HL-60 (cell line): ENCODE results near the gene CIAO3.

Experiments used
- DNase-seq, 2 experiments: peaks; one replicate each; pipeline ENCODE4 v3.0.0-alpha.2; 2010 to 2020; ENCODE audit warnings: low read depth in 1 of 2, low spot score in 1 of 2
- H3K27ac ChIP-seq: fragments of 250-450 bp; sonication (Bioruptor Pico); replicated peaks from 2 replicates; pipeline ENCODE4 v1.5.1; 2020; ENCODE audit warnings: mild to moderate bottlenecking, moderate library complexity
- H3K27me3 ChIP-seq: fragments of 250-450 bp; sonication (Bioruptor Pico); 2 replicates; pipeline ENCODE4 v1.5.1; 2021; ENCODE audit warnings: mild to moderate bottlenecking, moderate library complexity; ENCODE audit not compliant: insufficient read depth, poor library complexity, severe bottlenecking
- H3K4me3 ChIP-seq: replicated peaks from 2 replicates; pipeline ENCODE4 v1.5.1; 2011; ENCODE audit warnings: mild to moderate bottlenecking, control low read depth, low read length; ENCODE audit not compliant: insufficient read depth
- GABPA ChIP-seq: IDR thresholded peaks from 2 replicates; pipeline ENCODE4 v1.6.1; 2012; ENCODE audit warnings: low read depth
- POLR2AphosphoS5 ChIP-seq: IDR thresholded peaks from 2 replicates; pipeline ENCODE4 v1.6.1; 2012; ENCODE audit warnings: low read depth
- SPI1 ChIP-seq: IDR thresholded peaks from 2 replicates; pipeline ENCODE4 v1.6.1; 2012; ENCODE audit warnings: low read depth, mild to moderate bottlenecking, borderline replicate concordance
- TF ChIP-seq, protein P1 (sequence below): IDR thresholded peaks from one replicate; pipeline ENCODE4 v1.5.1; 2011; ENCODE audit warnings: low read length, control low read depth, inconsistent platforms; ENCODE audit not compliant: insufficient read depth
- TF ChIP-seq, protein P2 (sequence below): IDR thresholded peaks from 2 replicates; pipeline ENCODE4 v1.6.1; 2012; ENCODE audit warnings: low read depth; ENCODE audit not compliant: insufficient replicate concordance

Gene CIAO3

DNA sequence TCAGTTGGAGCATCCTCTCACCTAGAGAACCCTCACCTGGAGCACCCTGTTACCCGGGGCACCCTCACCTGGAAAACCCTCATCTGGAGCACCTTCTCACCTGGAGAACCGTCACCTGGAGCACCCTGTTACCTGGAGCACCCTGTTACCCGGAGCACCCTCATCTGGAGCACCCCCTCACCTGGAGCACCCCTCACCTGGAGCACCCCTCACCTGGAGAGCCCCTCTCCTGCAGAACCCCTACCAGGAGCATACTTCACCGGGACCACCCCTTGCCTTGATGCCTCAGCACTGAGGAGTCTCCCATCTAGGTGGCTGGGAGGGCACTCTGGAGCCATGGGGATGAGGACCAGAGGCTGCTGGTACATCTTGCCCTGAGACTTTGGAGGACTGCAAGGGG is 31.8 kb downstream of the CIAO3 start:
- no peak overlapping the region for H3K4me3 ChIP-seq
- no peak for DNase-seq
- TF ChIP-seq, protein P1, sequence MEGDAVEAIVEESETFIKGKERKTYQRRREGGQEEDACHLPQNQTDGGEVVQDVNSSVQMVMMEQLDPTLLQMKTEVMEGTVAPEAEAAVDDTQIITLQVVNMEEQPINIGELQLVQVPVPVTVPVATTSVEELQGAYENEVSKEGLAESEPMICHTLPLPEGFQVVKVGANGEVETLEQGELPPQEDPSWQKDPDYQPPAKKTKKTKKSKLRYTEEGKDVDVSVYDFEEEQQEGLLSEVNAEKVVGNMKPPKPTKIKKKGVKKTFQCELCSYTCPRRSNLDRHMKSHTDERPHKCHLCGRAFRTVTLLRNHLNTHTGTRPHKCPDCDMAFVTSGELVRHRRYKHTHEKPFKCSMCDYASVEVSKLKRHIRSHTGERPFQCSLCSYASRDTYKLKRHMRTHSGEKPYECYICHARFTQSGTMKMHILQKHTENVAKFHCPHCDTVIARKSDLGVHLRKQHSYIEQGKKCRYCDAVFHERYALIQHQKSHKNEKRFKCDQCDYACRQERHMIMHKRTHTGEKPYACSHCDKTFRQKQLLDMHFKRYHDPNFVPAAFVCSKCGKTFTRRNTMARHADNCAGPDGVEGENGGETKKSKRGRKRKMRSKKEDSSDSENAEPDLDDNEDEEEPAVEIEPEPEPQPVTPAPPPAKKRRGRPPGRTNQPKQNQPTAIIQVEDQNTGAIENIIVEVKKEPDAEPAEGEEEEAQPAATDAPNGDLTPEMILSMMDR, result no peak
- TF ChIP-seq, protein P2, sequence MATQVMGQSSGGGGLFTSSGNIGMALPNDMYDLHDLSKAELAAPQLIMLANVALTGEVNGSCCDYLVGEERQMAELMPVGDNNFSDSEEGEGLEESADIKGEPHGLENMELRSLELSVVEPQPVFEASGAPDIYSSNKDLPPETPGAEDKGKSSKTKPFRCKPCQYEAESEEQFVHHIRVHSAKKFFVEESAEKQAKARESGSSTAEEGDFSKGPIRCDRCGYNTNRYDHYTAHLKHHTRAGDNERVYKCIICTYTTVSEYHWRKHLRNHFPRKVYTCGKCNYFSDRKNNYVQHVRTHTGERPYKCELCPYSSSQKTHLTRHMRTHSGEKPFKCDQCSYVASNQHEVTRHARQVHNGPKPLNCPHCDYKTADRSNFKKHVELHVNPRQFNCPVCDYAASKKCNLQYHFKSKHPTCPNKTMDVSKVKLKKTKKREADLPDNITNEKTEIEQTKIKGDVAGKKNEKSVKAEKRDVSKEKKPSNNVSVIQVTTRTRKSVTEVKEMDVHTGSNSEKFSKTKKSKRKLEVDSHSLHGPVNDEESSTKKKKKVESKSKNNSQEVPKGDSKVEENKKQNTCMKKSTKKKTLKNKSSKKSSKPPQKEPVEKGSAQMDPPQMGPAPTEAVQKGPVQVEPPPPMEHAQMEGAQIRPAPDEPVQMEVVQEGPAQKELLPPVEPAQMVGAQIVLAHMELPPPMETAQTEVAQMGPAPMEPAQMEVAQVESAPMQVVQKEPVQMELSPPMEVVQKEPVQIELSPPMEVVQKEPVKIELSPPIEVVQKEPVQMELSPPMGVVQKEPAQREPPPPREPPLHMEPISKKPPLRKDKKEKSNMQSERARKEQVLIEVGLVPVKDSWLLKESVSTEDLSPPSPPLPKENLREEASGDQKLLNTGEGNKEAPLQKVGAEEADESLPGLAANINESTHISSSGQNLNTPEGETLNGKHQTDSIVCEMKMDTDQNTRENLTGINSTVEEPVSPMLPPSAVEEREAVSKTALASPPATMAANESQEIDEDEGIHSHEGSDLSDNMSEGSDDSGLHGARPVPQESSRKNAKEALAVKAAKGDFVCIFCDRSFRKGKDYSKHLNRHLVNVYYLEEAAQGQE, result no peak
- TF ChIP-seq POLR2AphosphoS5, result no peak
- no peak for TF ChIP-seq GABPA
- TF ChIP-seq SPI1, result no peak
- no peak overlapping the region for H3K27ac ChIP-seq
- peaks cover 51% of the 10 kb centered on the region for H3K27me3 ChIP-seq

DNA sequence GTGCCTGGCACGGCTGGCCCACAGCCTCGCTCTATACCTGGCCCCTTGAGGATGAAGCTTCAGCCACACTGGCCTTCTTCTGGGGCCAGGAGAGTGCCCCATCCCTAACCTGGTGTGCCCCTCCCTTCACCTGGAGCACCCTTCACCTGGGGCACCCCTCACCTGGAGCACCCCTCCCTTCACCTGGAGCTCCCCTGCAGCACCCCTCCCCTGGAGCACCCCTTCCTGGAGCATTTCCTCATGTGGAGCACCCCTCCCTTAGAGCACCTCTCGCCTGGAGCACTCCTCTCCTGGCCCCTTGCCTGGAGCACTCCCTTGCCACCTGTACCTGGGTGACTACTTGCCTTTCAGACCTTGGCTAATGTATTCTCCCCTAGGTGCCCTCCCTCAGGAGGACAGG is 32.8 kb downstream of the CIAO3 start:
- Histone ChIP-seq H3K4me3 (no peak overlapping the region), H3K27ac (no peak overlapping the region), H3K27me3 (peaks cover 61% of the 10 kb centered on the region)
- TF ChIP-seq POLR2AphosphoS5, result no peak
- DNase-seq, result no peak

DNA sequence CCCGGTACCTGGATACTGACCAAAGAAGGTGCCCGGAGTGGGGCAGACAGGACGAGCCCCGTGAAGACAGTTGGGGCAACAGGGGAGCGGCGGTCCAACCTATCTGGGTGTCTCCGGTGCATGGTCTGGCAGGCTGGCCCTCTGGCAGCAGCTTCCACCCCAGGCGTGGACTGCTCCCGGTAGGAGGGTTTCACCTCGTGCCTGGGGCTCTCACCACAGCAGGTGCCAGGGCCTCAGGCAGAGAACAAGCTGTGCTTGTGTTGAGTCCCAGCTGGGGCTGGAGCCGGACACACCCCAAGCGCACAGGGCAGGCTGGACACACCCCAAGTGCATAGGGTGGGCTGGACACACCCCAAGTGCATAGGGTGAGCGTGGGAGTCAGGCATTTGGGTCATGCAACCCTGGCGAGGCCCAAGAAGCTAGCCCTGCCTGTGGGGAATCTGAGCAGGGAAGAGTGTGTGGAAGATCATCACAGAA is 33.7 kb downstream of the CIAO3 start:
- TF ChIP-seq, protein P2, result no peak
- TF ChIP-seq GABPA (no peak), POLR2AphosphoS5 (no peak), SPI1 (no peak)
- TF ChIP-seq, protein P1, result no peak
- no peak for DNase-seq
- H3K27ac ChIP-seq, result no peak overlapping the region
- H3K4me3 ChIP-seq, result no peak overlapping the region
- H3K27me3 ChIP-seq, result peaks cover 65% of the 10 kb centered on the region

DNA sequence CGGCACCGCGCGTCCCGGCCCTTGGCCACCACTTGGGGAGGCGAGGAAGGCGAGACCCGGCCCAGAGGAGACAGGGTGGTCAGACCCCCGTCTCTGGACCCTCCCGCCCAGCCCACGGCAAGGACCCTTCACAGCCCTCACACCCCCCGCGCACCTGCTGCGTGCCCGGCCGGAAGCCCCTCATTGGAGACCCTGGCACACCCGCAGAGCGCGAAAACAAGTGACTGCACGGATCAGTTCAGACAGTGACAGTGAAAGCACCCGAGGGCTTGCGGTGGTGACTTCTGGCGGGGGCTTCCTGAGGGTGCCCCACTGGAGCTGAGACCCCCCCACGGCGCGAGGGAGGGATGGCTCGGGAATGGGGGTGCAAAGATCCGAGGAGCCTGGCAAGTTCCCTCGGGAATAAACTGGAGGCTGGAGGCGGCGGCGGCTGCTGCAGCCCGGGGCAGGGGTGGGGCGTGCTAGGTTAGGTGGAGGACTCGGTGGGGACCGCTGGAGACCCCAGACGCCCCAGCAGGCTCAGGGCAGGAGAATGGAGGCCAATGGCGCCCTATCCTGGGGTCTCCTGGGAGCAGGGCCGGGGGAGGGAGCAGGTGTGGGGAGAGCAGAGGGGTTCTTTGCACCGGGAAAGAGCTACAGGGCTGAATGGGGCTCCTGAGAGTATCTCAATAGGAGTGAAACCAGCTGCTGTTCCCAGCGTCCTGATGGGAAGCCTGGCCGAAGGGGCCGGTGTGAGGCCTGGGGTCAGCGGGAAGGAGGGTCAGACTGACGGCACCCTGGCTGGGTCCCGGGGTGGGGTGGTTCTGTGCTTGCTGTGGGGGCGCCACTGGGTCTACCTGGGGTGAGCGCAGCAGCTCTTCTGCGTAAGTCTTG is 34.4 kb downstream of the CIAO3 start:
- Histone ChIP-seq H3K27ac (no peak overlapping the region), H3K27me3 (peaks cover 70% of the 10 kb centered on the region), H3K4me3 (no peak overlapping the region)
- TF ChIP-seq, protein P1, result no peak
- TF ChIP-seq POLR2AphosphoS5, result no peak
- TF ChIP-seq, protein P2, result no peak
- no peak for TF ChIP-seq GABPA
- no peak for TF ChIP-seq SPI1
- no peak for DNase-seq
